PC-3 (cell line): Measurements from ENCODE around the gene MLLT3. TPM values are rescaled to one million over a fixed set of nuclear protein-coding genes. Genes with fewer than 3 reads are reported as not detected.

Experiments used
- ATAC-seq: fragments of 200-7000 bp; cut with Tn5 transposase; 2 replicates; pipeline ENCODE4 v1.9.1; 2020; ENCODE audit warnings: mild to moderate bottlenecking, moderate library complexity
- BruUV-seq: library from RNA; stranded (reverse); fragments of 400-500 nt; replicated peaks from 2 replicates; lab custom pipeline; 2021; lab: Mats Ljungman, UMichigan
- CTCF ChIA-PET: fragments of 300-600 bp; sonication (Branson Sonifier 250); formaldehyde crosslinking; loops from one replicate; lab custom pipeline; 2022; ENCODE audit warnings: antibody characterized with exemption; lab: Charles Lee
- POLR2A ChIA-PET: fragments of 300-600 bp; sonication (Branson Sonifier 250); formaldehyde crosslinking; loops from one replicate; lab custom pipeline; 2022; ENCODE audit warnings: antibody characterized with exemption; ENCODE audit not compliant: unreplicated experiment; lab: Charles Lee
- DNase-seq: peaks from one replicate; pipeline ENCODE4 v3.0.0-alpha.2; 2015
- H2AFZ ChIP-seq: fragments of 300-600 bp; sonication (generic); 2 replicates; pipeline ENCODE4 v1.6.0; 2016; ENCODE audit warnings: antibody characterized with exemption, low read length
- H3F3A ChIP-seq: fragments of 300-600 bp; sonication (generic); one replicate; pipeline ENCODE4 v1.6.0; 2017; ENCODE audit warnings: antibody characterized with exemption, low read length, control low read depth, mild to moderate bottlenecking; ENCODE audit not compliant: unreplicated experiment
- H3K27ac ChIP-seq: fragments of 300-600 bp; sonication (generic); 2 replicates; pipeline ENCODE4 v1.5.1; 2016; ENCODE audit warnings: mild to moderate bottlenecking, low read length
- H3K27me3 ChIP-seq: fragments of 300-600 bp; sonication (generic); 2 replicates; pipeline ENCODE4 v1.6.1; 2016; ENCODE audit warnings: low read length, mixed read lengths
- H3K36me3 ChIP-seq: fragments of 300-600 bp; sonication (generic); 2 replicates; pipeline ENCODE4 v1.6.1; 2016; ENCODE audit warnings: low read depth, mixed run types, low read length, mixed read lengths
- H3K4me1 ChIP-seq: fragments of 300-600 bp; sonication (generic); 2 replicates; pipeline ENCODE4 v1.5.1; 2016; ENCODE audit warnings: low read length; ENCODE audit not compliant: insufficient read depth
- H3K4me2 ChIP-seq: fragments of 300-600 bp; sonication (generic); 2 replicates; pipeline ENCODE4 v1.6.0; 2016; ENCODE audit warnings: low read length
- H3K4me3 ChIP-seq: fragments of 300-600 bp; sonication (generic); 2 replicates; pipeline ENCODE4 v1.5.1; 2016; ENCODE audit warnings: mild to moderate bottlenecking, low read length, mixed read lengths
- H3K79me2 ChIP-seq: fragments of 300-600 bp; sonication (generic); 2 replicates; pipeline ENCODE4 v1.6.1; 2017; ENCODE audit warnings: low read length, mixed read lengths
- H3K9ac ChIP-seq: fragments of 300-600 bp; sonication (generic); 2 replicates; pipeline ENCODE4 v1.6.0; 2016; ENCODE audit warnings: mild to moderate bottlenecking, low read length
- H3K9me2 ChIP-seq: fragments of 300-600 bp; sonication (generic); replicated peaks from 2 replicates; pipeline ENCODE4 v1.6.1; 2016; ENCODE audit warnings: mixed run types, low read length, mixed read lengths
- H3K9me3 ChIP-seq: fragments of 300-600 bp; sonication (generic); 2 replicates; pipeline ENCODE4 v1.6.1; 2016; ENCODE audit warnings: low read length, mixed read lengths
- H4K20me1 ChIP-seq: fragments of 300-600 bp; sonication (generic); 2 replicates; pipeline ENCODE4 v1.6.1; 2016; ENCODE audit warnings: low read length, mixed read lengths
- EZH2 ChIP-seq: fragments of 300-600 bp; sonication (generic); IDR thresholded peaks from one replicate; pipeline ENCODE4 v1.6.1; 2017; ENCODE audit warnings: antibody characterized with exemption, mild to moderate bottlenecking, low read length; ENCODE audit not compliant: unreplicated experiment
- EZH2phosphoT487 ChIP-seq: fragments of 300-600 bp; sonication (generic); IDR thresholded peaks from 2 replicates; pipeline ENCODE4 v1.6.1; 2018; ENCODE audit warnings: mild to moderate bottlenecking, antibody characterized with exemption, low read length, borderline replicate concordance
- intact Hi-C: fragments of 100-400 bp; cut with micrococcal nuclease; formaldehyde crosslinking; loops from 2 replicates; pipeline ENCODE4 v1.9.0; 2023
- total RNA-seq: library from RNA; depleted of rRNA; stranded (reverse); fragments of >200 nt; gene quantifications from 2 replicates; pipeline ENCODE4 v1.2.3, GENCODE V29; 2014
- TF ChIP-seq, protein P1 (sequence below): fragments of 300-600 bp; sonication (generic); conservative IDR thresholded peaks from 2 replicates; pipeline ENCODE4 v1.5.1; 2017; ENCODE audit warnings: antibody characterized with exemption, low read depth, mild to moderate bottlenecking, low read length

MLLT3 gene
- total RNA-seq, 1 experiment from 2014 or later: 7.1 TPM

DNA sequence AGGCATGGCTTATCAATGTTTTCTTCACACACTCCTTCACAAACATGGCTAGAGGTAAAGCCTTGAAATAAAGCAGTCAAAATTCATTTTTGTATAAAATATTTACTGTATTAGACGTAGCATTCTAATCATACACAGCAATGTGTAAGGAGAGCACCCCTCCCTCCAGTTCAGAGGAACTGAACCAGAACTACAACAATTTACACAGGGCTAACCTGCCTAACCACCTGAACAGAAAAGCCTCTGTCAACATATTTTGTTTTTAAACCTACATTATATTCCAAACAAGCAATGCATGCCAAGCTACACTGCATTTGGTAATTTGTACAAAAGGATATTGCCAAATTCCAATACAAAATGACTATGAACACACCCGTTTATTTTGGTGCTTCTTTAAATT, 41.6 kb downstream of the MLLT3 start:
- ATAC-seq: peak; percentile 50; the same call in 1 of the 2 replicates
- no TSS peak for BruUV-seq
- Histone ChIP-seq H3K9me3 (no peaks in the 10 kb centered on the region), H3K9ac (no peak overlapping the region), H3K36me3 (no peaks in the 10 kb centered on the region), H4K20me1 (no peaks in the 10 kb centered on the region), H3K79me2 (no peaks in the 10 kb centered on the region), H3K4me2 (peak overlapping the region; percentile 44), H2AFZ (no peak overlapping the region), H3K4me3 (no peak overlapping the region), H3K27ac (no peak overlapping the region), H3F3A (no peaks in the 10 kb centered on the region), H3K4me1 (peaks cover 15% of the 10 kb centered on the region), H3K27me3 (no peaks in the 10 kb centered on the region), H3K9me2 (no peaks in the 10 kb centered on the region)
- DNase-seq: peak; percentile 43
- ChIA-PET CTCF (no interaction called here), POLR2A (no interaction called here)
- intact Hi-C loops: no loop called here
- TF ChIP-seq EZH2 (no peak), EZH2phosphoT487 (no peak)
- TF ChIP-seq, protein P1, sequence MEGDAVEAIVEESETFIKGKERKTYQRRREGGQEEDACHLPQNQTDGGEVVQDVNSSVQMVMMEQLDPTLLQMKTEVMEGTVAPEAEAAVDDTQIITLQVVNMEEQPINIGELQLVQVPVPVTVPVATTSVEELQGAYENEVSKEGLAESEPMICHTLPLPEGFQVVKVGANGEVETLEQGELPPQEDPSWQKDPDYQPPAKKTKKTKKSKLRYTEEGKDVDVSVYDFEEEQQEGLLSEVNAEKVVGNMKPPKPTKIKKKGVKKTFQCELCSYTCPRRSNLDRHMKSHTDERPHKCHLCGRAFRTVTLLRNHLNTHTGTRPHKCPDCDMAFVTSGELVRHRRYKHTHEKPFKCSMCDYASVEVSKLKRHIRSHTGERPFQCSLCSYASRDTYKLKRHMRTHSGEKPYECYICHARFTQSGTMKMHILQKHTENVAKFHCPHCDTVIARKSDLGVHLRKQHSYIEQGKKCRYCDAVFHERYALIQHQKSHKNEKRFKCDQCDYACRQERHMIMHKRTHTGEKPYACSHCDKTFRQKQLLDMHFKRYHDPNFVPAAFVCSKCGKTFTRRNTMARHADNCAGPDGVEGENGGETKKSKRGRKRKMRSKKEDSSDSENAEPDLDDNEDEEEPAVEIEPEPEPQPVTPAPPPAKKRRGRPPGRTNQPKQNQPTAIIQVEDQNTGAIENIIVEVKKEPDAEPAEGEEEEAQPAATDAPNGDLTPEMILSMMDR: no peak

DNA sequence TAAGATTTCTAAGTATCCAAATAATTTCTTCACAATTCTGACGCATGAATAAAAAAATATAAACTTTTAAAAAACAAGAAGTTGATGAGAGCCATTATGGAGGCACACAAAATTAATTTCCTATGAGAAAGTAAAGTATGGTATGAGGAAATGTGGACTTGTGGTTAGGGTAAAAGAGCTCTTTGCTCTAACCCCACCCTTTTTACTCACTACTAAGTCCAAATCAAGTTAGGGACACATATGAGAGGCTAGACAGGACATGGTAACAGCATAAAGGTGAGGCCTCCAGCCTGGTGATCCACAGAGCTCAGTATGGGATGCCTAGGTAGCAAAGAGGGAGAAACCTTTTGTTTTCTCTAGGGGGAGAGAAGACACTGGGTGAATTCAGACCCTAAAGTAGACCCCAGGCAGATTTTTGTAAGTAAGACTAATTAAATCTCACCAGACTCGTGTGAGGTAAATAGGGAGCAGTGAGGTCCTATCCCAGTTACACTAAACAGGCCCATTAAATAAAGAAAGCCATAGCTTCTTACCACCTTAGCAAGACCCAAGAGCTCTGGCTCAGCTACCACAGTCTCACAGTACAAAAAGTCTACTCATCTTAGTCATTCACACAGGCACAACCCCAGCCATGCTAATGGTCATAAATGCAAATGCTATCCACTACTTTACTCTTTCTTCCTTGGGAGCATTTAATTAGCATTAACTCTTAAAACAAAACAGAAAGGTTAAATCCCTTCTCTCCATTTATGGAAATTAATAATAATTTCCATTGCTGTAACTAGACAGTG, 42.6 kb downstream of the MLLT3 start:
- ChIA-PET CTCF (interaction anchor here (0.5 kb wide), 1 partner anchor 296 kb away, joined by 3 read pairs; no protein-coding TSS in a partner anchor), POLR2A (no interaction called here)
- DNase-seq: no peak

More for the DNA sequence above, 42.6 kb downstream of the MLLT3 start:
- no peak for ATAC-seq
- H3K4me1 ChIP-seq: peaks cover 15% of the 10 kb centered on the region
- no TSS peak for BruUV-seq
- no peaks in the 10 kb centered on the region for H3K9me3 ChIP-seq
- TF ChIP-seq EZH2phosphoT487: no peak
- no peak for TF ChIP-seq EZH2
- TF ChIP-seq, protein P1: no peak
- intact Hi-C loops: no loop called here
- H3K27ac ChIP-seq: no peak overlapping the region
- H3K9ac ChIP-seq: no peak overlapping the region
- H3K4me2 ChIP-seq: no peak overlapping the region
- no peaks in the 10 kb centered on the region for H3K9me2 ChIP-seq
- H2AFZ ChIP-seq: no peak overlapping the region
- no peaks in the 10 kb centered on the region for H3K27me3 ChIP-seq
- no peaks in the 10 kb centered on the region for H4K20me1 ChIP-seq
- no peaks in the 10 kb centered on the region for H3K36me3 ChIP-seq
- no peaks in the 10 kb centered on the region for H3K79me2 ChIP-seq
- no peak overlapping the region for H3K4me3 ChIP-seq
- no peaks in the 10 kb centered on the region for H3F3A ChIP-seq
